GM12873 (cell line): ENCODE measurements around the gene LEKR1.

Experiments
- TF ChIP-seq, protein P1 (sequence below): IDR thresholded peaks from 2 replicates; pipeline ENCODE4 v1.5.1; 2012; ENCODE audit warnings: low read depth, mild to moderate bottlenecking, moderate library complexity, low read length, control low read depth; ENCODE audit not compliant: insufficient read depth; ENCODE audit errors: missing control alignments

Gene LEKR1

DNA sequence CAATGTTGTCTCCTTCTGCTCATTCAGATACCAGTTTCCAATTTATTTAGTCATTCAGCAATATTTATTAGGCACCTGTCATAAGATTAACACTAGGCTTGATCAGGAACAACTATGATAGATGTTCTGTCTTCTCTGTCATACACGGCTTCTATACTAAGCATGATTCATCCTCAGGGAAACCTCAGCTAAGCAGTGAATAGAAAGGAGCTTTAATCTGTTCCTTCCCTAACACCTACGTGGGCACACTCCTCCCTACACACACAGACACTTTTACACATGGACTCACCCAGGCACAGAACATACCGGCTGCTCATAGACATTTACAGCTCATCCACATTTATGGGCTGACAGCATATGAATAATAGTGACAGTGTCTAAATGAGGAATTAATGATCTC is 136.9 kb downstream of the LEKR1 start:
- TF ChIP-seq, protein P1, sequence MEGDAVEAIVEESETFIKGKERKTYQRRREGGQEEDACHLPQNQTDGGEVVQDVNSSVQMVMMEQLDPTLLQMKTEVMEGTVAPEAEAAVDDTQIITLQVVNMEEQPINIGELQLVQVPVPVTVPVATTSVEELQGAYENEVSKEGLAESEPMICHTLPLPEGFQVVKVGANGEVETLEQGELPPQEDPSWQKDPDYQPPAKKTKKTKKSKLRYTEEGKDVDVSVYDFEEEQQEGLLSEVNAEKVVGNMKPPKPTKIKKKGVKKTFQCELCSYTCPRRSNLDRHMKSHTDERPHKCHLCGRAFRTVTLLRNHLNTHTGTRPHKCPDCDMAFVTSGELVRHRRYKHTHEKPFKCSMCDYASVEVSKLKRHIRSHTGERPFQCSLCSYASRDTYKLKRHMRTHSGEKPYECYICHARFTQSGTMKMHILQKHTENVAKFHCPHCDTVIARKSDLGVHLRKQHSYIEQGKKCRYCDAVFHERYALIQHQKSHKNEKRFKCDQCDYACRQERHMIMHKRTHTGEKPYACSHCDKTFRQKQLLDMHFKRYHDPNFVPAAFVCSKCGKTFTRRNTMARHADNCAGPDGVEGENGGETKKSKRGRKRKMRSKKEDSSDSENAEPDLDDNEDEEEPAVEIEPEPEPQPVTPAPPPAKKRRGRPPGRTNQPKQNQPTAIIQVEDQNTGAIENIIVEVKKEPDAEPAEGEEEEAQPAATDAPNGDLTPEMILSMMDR = no peak

DNA sequence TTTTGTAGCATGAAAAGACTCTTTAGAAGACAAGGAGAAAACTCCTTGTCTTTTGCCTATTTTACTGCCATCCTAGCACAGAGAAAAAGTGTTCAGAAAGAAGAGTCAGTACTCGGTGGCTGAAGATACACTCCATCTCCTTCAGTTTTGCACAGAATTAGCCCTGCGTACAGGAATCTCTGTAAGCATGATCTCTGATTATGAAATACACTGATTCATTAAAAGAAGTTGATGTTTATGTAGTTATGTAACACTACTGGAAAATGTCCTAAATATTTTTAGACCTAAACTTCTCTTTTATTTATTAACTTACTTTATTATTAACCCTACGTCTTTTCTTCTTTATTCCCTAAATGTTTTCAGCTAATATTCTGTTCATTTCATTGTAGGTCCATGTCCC is 138.4 kb downstream of the LEKR1 start:
- TF ChIP-seq, protein P1 = no peak

DNA sequence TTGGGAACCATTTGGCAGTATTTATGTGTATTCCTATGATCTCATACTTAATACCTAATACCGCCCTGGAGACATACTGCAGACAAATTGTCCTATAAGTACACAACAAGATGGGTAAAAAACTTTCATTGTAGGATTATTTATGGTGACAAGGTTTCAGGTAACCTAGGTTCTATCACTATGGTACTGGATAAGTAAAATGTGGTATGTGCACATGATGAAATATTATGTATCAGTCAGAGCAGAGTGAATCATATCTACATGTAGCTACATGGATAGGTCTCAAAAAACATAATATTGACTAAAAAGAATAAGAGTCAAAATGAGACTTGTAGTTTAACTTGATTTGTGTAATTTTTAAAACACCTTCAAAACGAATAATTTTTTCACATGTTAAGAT is 147.8 kb downstream of the LEKR1 start:
- TF ChIP-seq, protein P1 = no peak

DNA sequence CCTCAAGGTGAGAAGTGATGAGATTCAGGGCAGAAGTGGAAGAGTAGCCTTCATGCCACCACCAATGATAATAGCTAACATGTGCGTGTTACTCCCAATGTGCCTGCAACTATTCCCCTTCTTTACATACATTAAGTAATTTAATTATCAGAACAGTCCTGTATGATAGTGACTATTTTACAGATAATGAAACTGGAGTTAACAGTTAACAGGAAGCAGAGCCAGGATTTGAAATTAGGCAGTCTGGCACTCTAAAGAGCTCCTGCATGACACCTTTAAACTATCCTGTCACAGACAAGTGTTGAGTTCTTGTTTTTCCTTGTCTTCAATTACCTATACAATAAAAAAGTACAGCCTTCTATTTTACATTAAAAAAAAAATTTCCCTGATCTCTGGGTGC is 148.8 kb downstream of the LEKR1 start:
- TF ChIP-seq, protein P1 = no peak

DNA sequence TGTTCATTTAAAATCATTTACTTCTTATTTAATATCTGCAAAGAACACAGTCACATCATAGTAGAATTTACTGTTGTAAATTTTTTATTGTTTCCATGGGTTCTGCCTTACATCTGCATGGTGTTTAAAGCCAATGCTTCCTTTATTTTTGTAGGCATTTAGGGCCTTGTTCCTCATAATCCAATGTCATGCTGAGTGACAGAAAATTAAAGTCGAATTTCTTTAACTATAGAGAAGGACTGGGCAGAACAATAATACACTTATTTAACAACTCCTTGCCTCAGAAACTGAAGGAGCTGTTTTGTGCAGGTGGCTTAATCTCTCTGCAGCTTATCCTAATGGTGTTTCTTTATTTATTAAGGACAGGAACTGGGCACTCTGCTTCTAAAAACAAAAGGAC is 149.6 kb downstream of the LEKR1 start:
- TF ChIP-seq, protein P1 = no peak

DNA sequence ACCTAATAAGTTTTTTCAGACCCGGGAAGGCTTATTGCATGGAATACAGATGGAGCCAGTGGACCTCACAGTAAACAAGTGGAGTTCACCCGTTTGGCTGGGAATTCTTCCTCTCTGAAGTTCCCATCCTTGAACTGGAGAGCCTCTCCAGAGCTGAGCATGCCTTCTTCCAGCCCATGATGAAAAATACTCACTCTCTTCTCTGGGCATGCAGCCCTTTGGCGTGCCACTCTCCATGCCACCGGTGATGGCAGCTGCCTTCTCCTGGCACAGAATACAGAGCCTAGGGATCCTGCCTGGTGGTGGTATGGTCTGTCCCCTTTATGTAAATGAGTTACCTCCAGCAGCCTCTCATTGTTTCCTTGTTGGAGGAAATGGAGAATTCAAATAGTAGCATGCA is 150.8 kb downstream of the LEKR1 start:
- TF ChIP-seq, protein P1 = no peak

DNA sequence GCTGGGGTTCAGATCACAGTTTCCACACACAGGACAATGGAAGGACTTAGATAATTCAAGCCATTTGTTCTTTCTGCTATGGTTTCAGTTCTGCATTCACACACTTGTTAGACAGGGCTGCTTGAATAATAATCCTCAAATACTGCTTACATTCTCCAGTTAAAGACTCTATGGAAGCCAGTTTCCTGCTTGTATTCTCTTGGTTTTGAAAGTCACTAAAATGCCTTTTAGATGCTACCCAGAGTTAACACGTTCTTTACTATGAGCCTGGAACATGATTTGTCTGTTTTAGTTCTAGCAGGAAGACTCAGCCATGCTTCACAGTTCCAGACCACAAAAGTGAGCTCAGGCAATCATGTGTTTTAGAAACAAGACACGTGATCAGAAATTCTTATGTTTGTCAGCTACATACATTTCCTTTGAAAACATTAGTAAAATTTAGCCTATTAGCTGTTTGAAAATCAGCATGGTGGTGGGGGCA is 152.4 kb downstream of the LEKR1 start:
- TF ChIP-seq, protein P1 = no peak
